ENCODE results near the gene SDK2.

Gene SDK2

GRCh38 chr17:73645050-73645871 is 1.0 kb upstream of the SDK2 start:
- ChIA-PET POLR2A (interaction anchor here (0.6 to 1.0 kb wide), 2 partner anchors 215 to 334 kb away, joined by 3 read pairs; no protein-coding TSS in a partner anchor), CTCF (no interaction called here)
- peak; percentile 69 for DNase-seq (ENCODE audit: extremely low spot score)
- TF ChIP-seq HDGF (IDR thresholded peaks at IDR 0.05; ENCODE audit: borderline replicate concordance) = no peak

- ChIA-PET CTCF (interaction anchor here (0.6 kb wide), 1 partner anchor 559 kb away, joined by 4 read pairs; no protein-coding TSS in a partner anchor), POLR2A (interaction anchor here (1.0 to 1.4 kb wide), 3 partner anchors 20 to 307 kb away, joined by 3 to 4 read pairs (median 3); no protein-coding TSS in a partner anchor)
- no peak for TF ChIP-seq ZNF384 (IDR thresholded peaks at IDR 0.05)
- TF ChIP-seq L3MBTL2 (conservative IDR thresholded peaks at IDR 0.05) = no peak
- TF ChIP-seq FOXM1 (IDR thresholded peaks at IDR 0.05; ENCODE audit: borderline replicate concordance) = no peak
- no peak for TF ChIP-seq FOXA1 (IDR thresholded peaks at IDR 0.05)
- TF ChIP-seq ELF4 (IDR thresholded peaks at IDR 0.05) = no peak
- TF ChIP-seq NFRKB (IDR thresholded peaks at IDR 0.05) = no peak
- no peak for TF ChIP-seq HDGF (IDR thresholded peaks at IDR 0.05; ENCODE audit: borderline replicate concordance)
- no peak for TF ChIP-seq PKNOX1 (IDR thresholded peaks at IDR 0.05)
- TF ChIP-seq SUZ12 (IDR thresholded peaks at IDR 0.05) = no peak
- no peak for TF ChIP-seq FOXK2 (IDR thresholded peaks at IDR 0.05)
- no peak for TF ChIP-seq ARNT (IDR thresholded peaks at IDR 0.05)
- TF ChIP-seq LEF1 (IDR thresholded peaks at IDR 0.05; ENCODE audit: borderline replicate concordance) = no peak
- TF ChIP-seq SP1 (IDR thresholded peaks at IDR 0.05) = no peak
- DNase-seq (ENCODE audit: extremely low spot score) = no peak
These were observed 447 bp downstream of the SDK2 start for GRCh38 chr17:73643852-73644144.

GRCh38 chr17:73643001-73643851 is 1.0 kb downstream of the SDK2 start:
- ChIA-PET POLR2A (interaction anchor here (1.4 kb wide), 1 partner anchor 20 kb away, joined by 4 read pairs; no protein-coding TSS in a partner anchor), CTCF (interaction anchor here (0.6 kb wide), 1 partner anchor 559 kb away, joined by 4 read pairs; no protein-coding TSS in a partner anchor)
- no peak for TF ChIP-seq FOXK2 (IDR thresholded peaks at IDR 0.05)
- TF ChIP-seq CTBP1 (IDR thresholded peaks at IDR 0.05; ENCODE audit: borderline replicate concordance) = no peak
- TF ChIP-seq BHLHE40 (IDR thresholded peaks at IDR 0.05; ENCODE audit: borderline replicate concordance) = no peak
- TF ChIP-seq FOXM1 (IDR thresholded peaks at IDR 0.05; ENCODE audit: borderline replicate concordance) = no peak
- TF ChIP-seq L3MBTL2 (conservative IDR thresholded peaks at IDR 0.05) = peak; percentile 67; the same call in 1 of the 2 replicates
- peak; percentile 65 for DNase-seq (ENCODE audit: extremely low spot score)

- ChIA-PET CTCF (no interaction called here), POLR2A (no interaction called here)
- TF ChIP-seq FOXK2 (IDR thresholded peaks at IDR 0.05) = no peak
- peak; percentile 43; the same call in 1 of the 2 replicates for TF ChIP-seq LEF1 (IDR thresholded peaks at IDR 0.05; ENCODE audit: borderline replicate concordance)
- no peak for TF ChIP-seq BHLHE40 (IDR thresholded peaks at IDR 0.05; ENCODE audit: borderline replicate concordance)
- TF ChIP-seq FOXA1 (IDR thresholded peaks at IDR 0.05) = no peak
- TF ChIP-seq ELF4 (IDR thresholded peaks at IDR 0.05) = no peak
- TF ChIP-seq CTBP1 (IDR thresholded peaks at IDR 0.05; ENCODE audit: borderline replicate concordance) = no peak
- 0 out of 2 replicates have a peak, but pooled peaks have one; percentile 33 for TF ChIP-seq FOXM1 (IDR thresholded peaks at IDR 0.05; ENCODE audit: borderline replicate concordance)
- TF ChIP-seq SP1 (IDR thresholded peaks at IDR 0.05) = no peak
- no peak for TF ChIP-seq PKNOX1 (IDR thresholded peaks at IDR 0.05)
- no peak for TF ChIP-seq L3MBTL2 (conservative IDR thresholded peaks at IDR 0.05)
- no peak for TF ChIP-seq NFRKB (IDR thresholded peaks at IDR 0.05)
- TF ChIP-seq HDGF (IDR thresholded peaks at IDR 0.05; ENCODE audit: borderline replicate concordance) = no peak
- TF ChIP-seq ZNF384 (IDR thresholded peaks at IDR 0.05) = no peak
- no peak for DNase-seq (ENCODE audit: extremely low spot score)
These were observed 1.6 kb downstream of the SDK2 start for GRCh38 chr17:73642659-73643000.

- CTCF ChIA-PET = no interaction called here
- POLR2A ChIA-PET = no interaction called here
- TF ChIP-seq FOXK2 (IDR thresholded peaks at IDR 0.05) (no peak), CTBP1 (IDR thresholded peaks at IDR 0.05; ENCODE audit: borderline replicate concordance) (no peak), BHLHE40 (IDR thresholded peaks at IDR 0.05; ENCODE audit: borderline replicate concordance) (no peak), TARDBP (IDR thresholded peaks at IDR 0.05) (no peak), ELF4 (IDR thresholded peaks at IDR 0.05) (no peak), ARNT (IDR thresholded peaks at IDR 0.05) (peak; percentile 88), LEF1 (IDR thresholded peaks at IDR 0.05; ENCODE audit: borderline replicate concordance) (no peak), NFRKB (IDR thresholded peaks at IDR 0.05) (no peak), SUZ12 (IDR thresholded peaks at IDR 0.05) (no peak), FOXM1 (IDR thresholded peaks at IDR 0.05; ENCODE audit: borderline replicate concordance) (no peak), SP1 (IDR thresholded peaks at IDR 0.05) (no peak), L3MBTL2 (conservative IDR thresholded peaks at IDR 0.05) (peak; percentile 71), ZNF384 (IDR thresholded peaks at IDR 0.05) (no peak), FOXA1 (IDR thresholded peaks at IDR 0.05) (no peak), HDGF (IDR thresholded peaks at IDR 0.05; ENCODE audit: borderline replicate concordance) (no peak; the same call in 1 of the 2 replicates), PKNOX1 (IDR thresholded peaks at IDR 0.05) (peak; percentile 85)
- DNase-seq (ENCODE audit: extremely low spot score) = peak; percentile 58
These were observed 2.2 kb downstream of the SDK2 start for GRCh38 chr17:73641826-73642600.
